Stomach (tissue), 4 donors: ENCODE measurements around the gene NF1.

Experiments used
- CTCF ChIP-seq, 7 experiments: fragments of 450-650 bp in 4 of 7; fragments of 200-600 bp in 3 of 7; sonication (generic) in 3 of 7; IDR thresholded peaks; one replicate each; pipeline ENCODE4 v1.5.1; 2016 to 2019; ENCODE audit warnings: antibody characterized with exemption in 7 of 7, control low read depth in 2 of 7, mild to moderate bottlenecking in 1 of 7
- POLR2A ChIP-seq, 4 donors: fragments of 450-650 bp; IDR thresholded peaks; one replicate each; pipeline ENCODE4 v1.6.1; 2016; ENCODE audit warnings: antibody characterized with exemption in 4 of 4, control low read depth in 2 of 4, mild to moderate bottlenecking in 1 of 4, moderate library complexity in 1 of 4
- POLR2AphosphoS5 ChIP-seq, 3 donors: sonication (generic); formaldehyde crosslinking; IDR thresholded peaks; one replicate each; pipeline ENCODE4 v1.6.1; 2016; ENCODE audit warnings: antibody characterized with exemption in 3 of 3

- TF ChIP-seq POLR2A (IDR thresholded peaks at IDR 0.05) (no peak), CTCF (IDR thresholded peaks at IDR 0.05) (no peak), POLR2AphosphoS5 (IDR thresholded peaks at IDR 0.05) (no peak)
These were observed 146.3 kb downstream of the NF1 start for GRCh38 chr17:31241116-31241515.
